Measurements from ENCODE around the gene FAM174B.
A peak's percentile ranks its signal among the peaks of the same experiment; 100 is the strongest.

Gene FAM174B

DNA sequence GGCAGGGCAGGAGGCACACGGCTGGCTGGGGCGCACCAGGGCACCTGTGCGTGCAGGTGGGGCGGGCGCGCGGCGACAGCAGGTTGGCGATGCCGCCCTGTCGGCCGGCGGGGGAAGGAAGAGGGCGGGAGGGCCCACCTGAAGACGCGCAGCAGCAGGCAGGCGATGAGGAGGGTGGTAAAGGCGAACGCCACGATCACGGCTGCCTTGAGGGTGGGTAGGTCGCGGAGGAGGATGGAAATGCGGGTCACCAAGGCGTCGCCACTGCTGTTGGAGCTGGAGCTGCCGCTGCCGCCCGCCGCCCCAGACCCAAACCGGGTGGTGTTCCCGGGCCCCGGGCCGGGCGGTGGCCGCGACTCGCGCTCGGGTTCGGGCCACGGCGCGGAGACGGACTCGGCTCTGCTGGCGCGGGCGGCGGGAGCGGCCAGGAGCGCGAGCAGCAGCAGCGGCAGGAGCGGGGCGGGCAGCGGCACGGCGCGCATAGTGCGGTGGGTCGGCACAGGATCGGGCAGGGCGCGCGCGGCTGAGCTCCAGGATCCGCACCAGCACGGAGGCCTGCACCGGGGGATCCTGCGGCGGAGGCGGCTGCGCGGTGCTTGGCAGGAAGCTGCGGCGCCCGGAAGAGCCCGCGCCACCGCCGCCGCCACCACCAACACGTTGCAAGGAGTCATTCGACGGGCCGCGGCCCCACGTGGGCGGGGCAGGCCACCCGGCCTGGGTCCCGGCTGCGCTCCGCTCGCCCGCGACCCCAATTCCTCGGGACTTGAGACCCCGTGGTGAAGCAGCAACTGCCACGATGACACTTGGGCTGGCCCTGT is at the start of gene FAM174B:
TSS of gene FAM174B (minus strand) at position 598 of the 818 bp plus-strand sequence.
- peak; percentile 42 for DNase-seq

DNA sequence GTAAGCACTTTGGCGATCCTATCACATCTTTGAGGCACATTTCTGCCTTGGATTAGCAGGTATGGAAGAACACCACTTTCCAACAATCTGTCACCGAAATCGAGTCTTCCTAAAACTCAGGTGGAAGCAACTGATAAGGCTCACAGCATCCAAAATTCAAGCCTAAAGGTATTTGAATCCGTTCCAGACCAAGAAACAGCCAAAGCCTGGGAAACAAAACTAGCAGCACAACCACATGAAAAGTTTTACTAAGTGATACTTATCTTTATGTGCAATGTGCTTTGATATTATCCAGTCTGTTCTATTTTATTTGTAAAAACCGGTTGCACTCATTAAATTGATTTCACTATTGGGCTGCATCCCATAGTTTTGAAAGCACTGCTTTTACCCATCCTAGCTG is 40.5 kb upstream of the FAM174B start:
- no peak for DNase-seq

DNA sequence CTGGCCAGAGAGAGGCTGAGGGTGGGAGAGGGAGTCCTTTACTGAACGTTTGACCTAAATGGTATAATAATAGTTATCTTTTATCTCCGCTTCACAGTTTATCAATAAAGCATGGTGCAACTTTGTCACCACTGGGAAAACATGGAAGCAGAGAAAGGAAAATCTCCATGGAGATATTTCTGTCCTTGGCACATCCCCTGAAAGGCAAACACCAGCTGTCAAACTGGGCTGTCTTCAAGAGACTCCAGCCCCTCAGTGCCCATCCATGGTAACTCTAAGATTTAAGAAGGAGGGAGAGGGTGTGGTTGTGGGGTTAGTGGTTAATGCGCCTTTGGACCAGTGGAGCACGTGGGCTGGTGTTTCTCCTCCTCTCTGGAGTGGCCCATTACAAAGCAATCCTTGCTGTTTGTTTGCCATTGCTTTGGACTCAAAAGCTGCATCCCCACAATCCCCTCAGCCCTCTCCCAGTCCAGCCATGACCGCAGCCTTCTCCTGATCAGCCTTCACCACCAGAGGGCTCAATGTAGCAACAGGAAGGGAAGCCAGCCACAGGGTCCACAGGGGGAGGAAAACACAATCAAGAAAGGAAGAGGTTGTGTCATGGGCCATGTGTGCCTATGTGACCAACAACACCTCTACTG is 38.2 kb upstream of the FAM174B start:
- DNase-seq: peak; percentile 18

DNA sequence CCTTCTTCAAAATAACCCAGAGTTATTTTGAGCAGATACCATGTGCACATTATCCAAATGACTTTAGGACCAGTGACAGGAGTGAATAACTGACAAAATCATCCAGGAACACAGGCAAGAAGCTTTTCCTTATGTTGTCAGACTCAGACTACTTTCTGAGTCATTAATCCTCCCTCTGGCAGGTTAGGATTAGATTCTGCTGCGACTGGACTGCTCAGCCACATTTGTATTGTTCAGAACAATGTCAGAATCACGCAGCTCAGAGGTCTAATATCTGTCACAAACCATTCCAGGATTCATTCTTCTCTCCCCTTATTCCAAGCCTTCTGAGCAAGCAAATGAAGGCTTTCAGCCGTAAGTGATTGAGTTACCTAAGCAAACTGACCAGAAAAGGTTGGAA is 34.8 kb upstream of the FAM174B start:
- no peak for DNase-seq

DNA sequence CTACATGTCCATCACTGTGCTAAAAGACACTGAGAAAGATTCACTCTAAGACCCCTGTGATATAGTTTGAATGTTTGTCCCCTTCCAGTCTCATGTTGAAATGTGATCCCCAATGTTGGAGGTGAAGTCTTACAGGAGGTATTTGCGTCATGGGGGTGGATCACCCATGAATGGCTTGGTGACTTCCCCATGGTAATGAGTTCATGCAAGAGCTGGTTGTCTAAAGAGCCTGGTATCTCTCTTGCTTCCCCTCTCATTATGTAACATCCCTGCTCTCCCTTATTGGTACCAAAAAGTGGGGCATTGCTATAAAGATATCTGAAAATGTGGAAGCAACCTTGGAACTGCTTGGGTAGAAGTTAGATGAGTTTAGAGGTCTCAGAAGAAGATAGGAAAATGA is 32.2 kb upstream of the FAM174B start:
- no peak for DNase-seq

DNA sequence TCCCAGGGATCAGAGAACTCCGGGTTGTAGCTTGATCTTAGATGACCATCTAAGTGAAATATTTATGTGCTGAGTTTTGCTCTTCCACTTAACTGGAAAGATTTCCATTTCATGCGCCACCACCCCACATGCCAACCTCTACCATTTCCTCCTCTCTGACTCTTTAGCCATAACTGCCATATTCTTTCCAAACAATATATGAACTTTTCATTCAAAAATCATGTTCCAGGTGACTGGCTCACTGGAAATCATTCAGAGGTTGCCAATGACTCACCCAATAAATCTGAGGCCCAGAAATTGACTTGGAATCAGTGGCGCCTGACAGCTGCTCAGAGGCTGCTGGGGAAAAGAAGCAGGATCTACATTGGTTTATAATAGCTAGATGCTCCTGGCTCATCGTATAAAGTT is 31.6 kb upstream of the FAM174B start:
- DNase-seq: no peak

DNA sequence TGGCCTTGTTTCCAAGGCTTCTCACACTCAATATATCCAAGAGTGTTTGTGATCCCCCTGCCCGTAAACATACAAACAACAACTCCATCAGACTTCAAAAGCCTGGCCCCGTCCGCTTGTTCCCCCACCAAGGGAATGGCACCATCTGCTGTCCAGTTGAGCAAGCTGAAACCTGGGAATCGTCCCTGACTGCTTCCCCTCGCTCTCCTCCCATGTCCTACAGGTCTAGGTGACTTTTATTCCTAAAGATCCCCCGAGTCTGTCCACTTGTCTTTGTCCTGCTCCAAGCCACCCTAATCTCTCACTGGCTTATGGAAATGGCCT is 27.9 kb upstream of the FAM174B start:
- peak; percentile 11 for DNase-seq

DNA sequence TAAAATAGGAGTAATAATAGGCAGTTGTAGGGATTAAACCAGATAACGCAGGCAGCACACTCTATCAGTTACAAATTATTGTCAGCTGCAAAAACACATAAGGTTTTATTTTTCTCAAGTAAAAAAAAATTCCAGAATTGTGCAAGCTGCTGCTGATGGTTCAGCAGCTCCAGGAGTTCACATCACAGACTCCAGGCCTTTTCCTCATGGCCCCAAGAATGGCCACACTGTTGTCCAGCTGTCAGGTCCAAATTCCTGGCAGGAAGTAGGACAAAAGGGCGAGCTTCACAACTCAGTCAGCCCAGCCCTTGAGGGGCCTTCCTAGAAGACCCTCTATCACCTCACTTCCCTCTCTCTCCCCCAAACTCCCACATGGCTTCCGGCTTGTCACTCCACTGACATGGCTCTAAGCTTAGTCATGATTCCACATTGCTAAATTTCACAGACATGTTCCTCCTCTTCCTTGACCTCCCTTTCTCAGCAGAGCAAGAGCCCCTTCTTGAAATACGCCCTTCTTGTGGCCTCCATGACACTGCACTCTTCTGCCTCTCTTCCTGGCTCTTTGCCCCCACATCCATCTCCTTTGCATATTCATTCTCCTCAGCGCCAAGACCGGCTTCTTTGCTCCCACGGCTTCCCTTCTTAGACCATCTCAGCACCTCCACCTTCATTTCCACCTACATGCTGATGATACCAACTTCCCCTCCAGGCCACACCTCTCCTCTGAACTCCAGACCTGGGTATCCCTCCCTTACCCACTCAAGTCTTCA is 27.4 kb upstream of the FAM174B start:
- DNase-seq: peak; percentile 75

DNA sequence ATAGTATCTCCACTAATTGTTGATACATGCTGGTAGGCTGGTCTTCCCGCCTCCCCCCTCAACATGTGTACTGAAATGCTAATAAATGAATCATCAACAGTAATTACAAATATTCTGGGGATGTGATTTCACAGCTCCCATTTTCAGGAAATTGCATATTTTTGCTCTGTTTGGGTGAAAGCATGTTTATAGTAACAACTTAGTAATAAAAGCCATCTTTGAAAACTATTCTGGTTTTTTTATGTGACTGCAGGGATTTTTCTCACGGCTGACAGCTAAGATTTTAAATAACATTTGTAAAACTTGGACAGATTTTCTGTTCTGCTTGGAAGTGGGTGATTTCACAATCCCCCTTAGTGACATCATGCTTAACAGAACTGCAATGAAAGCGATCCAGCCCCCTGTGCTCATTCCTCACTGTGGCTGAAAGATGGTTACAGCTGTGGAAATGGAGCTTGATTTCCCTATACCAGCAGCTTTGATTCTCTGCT is 25.6 kb upstream of the FAM174B start:
- DNase-seq: peak; percentile 96

DNA sequence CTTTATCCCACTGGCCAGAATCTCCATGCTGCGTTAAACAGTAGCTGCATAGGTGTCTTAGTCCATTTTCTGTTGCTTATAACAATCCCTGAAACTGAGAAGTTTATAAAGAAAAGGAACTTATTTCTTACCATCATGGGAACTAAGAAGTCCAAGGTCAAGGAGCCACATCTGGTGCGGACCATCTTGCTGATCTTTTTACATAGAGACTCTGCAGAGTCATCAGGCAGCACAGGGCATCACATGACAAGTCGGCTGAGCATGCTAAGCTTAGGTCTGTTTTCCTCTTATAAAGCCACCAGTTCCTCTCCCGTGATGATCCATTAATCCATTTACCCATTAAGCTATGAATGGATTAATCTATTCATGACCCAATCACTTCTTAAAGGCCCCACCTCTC is 22.4 kb upstream of the FAM174B start:
- DNase-seq: no peak

DNA sequence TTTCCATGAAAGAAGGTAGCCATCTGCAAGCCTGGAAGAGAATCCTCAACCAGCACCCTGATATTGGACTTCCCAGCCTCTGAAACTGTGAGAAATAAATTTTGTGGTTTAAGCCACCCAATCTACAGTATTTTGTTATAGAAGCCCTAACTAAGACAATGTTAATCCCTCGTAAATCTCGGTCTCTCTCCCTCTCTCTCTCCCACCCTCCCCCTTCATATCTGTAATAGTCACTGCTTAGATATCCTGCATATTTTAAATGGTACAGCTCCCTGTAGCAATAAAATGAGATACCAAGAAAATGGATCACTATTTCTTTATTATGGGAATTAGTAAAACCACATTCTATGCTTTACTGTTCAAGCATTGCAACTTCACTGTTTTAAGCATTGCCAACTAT is 21.0 kb upstream of the FAM174B start:
- peak; percentile 67 for DNase-seq

DNA sequence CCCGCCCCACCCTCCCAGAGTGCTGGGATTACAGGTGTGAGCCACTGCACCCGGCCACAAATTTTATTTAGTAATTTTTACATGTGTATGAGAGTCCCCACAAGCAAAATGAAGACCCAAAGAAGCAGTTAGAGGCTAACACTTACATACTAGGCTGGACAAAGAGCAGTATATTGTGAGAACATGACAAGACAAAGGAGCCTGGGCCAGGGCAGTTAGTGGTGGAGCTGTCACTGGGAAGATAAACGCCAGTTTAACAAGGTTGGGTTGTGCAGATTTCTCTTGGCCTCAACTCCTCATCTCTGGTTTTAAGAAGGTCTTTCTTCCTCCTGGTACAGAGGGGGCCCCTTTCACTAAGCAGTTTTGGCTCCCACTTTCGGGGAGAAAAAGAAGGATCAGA is 19.9 kb upstream of the FAM174B start:
- no peak for DNase-seq

DNA sequence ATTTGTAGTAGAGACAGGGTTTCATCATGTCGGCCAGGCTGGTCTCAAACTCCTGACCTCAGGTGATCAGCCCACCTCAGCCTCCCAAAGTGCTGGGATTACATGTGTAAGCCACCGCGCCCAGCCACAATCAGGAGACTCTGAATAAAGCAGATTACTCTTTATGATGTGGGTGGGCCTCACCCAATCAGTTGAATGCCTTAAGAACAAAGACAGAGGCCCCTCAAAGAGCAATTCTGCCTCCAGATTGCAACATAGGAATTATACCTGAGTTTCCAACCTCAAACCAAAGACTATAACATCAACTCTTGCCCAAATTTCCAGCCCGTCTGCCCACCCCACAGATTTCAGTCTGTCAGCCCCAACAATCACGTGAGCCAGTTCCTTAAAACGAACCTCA is 18.8 kb upstream of the FAM174B start:
- DNase-seq: no peak

DNA sequence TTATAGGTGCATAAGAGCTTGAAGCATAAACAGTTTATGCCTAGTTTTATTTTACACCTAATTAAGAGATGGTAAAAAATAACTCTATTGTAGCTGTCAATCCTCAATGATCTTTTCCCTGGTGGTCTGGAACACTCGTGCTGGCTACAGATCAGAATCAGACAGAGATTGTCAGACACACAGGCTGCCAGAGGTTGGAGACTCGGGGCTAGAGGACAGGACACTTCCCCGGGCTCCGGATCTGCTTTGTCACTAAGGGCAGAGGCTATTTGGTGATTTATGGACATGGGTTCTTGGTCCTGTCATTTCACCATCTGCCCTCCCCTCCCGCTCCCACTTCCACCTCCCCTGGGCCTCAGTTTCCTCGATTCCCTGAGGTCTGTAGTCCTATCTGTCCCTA is 16.5 kb upstream of the FAM174B start:
- no peak for DNase-seq

DNA sequence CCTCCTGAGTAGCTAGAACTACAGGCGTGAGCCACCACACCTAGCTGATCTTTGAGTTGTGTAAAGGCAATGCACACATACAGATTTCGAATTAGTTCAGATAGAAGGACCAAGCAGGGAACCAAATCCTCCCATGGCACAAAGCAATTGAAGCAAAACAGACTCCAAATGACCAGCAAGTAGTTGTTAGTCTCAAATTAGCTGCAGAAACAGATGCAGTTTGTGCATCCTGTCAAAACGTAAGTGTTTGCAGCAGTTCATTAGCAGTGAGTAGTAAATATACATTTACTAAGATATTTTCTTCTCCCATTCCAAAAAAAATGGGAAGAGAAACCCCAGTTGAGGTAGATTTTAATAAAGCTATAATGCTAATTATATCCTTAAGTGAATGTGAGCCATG is 15.8 kb upstream of the FAM174B start:
- no peak for DNase-seq

DNA sequence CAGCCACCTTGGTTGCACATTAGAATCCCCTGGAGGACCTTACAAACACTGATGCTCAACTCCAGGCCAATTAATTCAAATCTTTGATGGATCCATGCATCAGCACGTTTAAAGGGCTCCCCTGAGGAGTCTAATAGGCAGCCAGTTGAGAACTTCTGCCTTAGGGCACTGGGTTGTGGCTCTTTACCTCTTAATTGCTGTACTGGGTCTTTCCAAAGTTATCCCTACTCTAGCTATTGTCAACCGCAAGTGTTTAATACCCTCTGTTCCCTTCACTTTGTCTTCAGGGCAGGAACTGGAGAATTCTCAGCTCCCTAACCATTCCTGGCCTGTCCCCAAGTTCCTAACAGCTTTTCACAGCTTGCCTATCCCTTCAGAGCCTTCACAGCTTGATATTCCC is 15.0 kb upstream of the FAM174B start:
- DNase-seq: no peak

DNA sequence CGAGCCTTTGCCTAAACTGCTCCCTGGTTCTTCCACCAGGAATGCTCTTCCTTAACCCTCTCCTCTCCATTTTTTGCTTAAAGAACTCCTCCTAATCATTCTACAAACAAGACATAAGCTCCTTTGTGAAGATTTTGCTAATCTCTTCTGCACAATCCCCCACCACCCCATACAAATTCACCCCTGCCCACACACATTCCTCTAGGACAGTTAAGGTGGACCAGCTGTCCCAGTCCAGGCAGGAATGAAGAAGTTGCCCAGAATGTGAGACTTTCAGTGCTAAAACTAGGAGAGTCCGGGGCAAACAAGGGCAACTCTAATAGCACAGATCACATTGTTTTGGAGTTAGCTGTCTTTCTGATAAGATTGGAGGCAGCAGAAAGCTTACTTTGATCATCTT is 13.9 kb upstream of the FAM174B start:
- DNase-seq: no peak

DNA sequence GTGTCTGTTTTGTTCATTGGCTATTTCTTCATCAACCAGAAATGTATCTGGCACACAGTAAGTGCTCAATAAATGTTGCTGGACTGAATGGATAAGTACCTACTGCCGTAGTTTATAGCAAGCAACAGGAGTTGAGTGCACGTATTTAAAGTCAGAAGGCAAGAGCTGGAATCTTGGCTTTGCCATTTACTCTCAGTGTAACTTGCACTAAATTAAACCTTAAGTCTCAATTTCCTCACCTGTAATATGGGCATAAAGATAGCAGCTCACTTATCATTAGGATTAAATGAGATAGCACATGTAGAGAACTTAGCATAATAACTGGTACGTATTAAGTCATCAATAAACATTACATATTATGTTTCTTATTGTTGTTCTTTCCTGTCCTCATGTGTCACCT is 13.0 kb upstream of the FAM174B start:
- no peak for DNase-seq

DNA sequence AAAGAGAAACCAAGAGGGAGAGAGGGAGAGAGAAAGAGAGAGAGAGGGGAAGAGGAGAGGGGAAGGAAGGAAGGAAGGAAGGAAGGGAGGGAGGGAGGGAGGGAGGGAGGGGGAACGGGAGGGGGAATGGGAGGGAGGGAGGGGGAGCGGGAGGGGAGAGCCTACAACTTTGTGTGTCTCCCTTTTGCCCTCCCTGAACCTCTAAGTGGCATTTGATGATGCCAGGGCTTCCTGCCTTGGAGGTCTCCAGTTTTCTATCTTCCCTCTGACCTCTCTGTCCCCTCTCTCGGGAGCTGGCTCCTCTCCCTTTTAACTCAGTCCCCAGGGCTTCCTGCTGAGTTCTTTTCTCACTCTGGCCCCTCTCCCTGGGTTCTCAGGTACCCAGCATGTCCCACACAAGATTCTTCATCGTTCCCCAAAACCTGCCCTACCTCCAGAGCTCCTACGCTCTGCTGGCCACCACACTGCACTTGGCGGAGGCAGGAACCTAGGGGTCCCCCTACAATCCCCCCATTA is 12.5 kb upstream of the FAM174B start:
- DNase-seq: no peak

DNA sequence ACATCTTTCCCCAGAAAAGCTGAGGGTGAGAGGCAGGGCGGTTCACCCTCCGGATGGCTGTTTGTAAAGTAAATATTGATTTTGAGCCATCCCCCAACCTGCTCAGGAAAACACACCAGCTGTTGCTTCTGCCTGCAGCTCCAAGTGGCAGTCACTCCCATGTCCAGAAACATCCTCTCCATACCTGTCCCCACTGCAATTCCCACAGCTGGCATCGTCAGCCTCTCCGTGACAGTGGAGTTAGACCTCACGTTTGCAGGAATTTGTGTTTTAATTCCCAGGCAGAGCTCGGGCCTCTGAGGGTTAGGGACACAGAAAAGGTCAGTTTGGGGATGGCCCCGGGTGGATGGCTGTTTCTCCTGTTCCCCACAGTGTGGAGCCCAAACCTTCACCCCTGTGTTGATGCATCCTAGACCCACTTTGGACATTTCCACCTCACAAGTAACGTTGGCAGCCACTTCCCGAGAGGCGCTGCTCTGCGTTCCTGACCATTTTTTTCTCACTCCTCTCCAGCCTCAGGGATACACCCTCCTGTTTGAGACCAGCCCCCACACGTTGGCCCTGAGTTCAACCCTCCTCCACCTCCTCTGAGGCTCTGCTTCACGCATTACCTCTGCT is 11.8 kb upstream of the FAM174B start:
- DNase-seq: no peak

DNA sequence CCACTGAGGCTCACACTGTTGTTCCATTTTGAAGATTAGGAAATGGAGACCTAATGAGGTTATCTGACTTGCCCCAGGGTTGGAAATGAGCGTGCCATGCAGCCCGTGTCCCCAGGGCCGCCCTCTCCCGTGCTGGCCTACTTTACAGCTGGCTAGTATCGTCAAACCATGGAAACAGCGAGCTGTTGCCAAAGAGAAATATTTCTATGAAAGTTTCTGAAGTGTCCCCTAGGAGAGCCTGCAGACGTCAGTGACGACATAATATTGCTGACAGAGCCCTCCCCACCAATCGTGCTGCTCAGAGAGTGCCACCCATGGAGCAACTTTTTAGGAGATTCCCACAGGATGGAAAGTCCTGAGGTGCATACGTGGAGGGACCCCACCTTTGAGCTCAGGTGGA is 11.2 kb upstream of the FAM174B start:
- no peak for DNase-seq

DNA sequence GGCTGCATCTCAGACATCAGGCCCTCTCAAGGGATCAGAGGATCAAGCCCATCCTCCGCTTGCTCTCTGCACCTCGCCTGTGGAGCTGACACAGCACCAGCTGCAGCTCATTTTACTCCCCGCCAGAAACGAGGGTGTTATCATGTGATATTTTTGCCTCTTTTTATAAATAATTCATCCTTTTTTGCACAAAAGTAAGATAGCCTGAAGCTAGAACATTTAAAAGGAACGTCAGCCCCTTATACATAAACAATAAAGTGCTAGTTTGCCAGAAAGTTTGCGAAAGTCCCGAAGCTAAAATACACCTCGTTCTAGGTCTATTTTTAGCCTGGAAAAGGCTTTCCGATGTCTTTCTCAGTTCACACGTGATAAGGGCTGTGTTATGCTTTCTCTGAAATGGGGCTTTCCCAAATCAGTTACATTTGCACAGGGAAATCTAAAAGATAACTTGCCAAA is 9.6 kb upstream of the FAM174B start:
- peak; percentile 39 for DNase-seq

Data from fibroblast of skin of right quadriceps (primary cell).